ENCODE measurements around the gene DOCK2.
"Not testable (repeated sequence)": the region's sequence is repeated elsewhere in the genome, so short reads cannot be mapped to it uniquely, and the experiment has no call there.

DOCK2 gene

DNA sequence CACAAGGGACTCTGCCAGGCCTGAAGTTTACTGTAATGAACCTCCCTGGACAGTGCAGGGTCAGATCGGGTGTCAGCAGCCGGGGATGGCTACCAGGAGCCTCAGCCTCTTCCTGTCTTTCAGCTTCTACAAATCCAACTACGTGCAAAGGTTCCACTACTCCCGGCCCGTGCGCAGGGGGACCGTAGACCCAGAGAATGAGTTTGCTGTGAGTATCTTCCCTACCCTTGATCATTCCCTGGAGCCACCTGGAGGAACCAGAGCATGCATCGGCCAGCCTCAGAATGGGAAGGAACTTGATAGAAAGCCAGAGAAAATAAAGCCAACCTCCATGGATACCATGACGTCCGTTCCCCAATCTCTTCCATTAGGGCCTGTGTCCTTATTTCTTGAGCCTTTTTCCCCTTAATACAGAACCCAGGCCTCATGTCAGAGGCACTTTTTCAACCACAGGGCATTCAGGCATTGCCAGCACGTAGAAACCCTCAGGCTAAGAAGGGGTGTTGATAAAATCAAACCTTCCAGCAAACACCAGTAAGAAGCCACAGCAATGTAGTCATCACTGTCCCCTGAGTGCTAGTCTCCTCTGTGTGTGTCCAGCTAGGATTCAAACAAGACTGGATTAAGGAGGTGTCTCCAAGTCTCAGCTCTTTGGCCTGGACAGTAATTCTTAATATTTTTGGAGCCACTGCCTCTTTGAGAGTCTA, 419.6 kb downstream of the DOCK2 start:
- no peak for DNase-seq (ENCODE audit: low read depth)

DNA sequence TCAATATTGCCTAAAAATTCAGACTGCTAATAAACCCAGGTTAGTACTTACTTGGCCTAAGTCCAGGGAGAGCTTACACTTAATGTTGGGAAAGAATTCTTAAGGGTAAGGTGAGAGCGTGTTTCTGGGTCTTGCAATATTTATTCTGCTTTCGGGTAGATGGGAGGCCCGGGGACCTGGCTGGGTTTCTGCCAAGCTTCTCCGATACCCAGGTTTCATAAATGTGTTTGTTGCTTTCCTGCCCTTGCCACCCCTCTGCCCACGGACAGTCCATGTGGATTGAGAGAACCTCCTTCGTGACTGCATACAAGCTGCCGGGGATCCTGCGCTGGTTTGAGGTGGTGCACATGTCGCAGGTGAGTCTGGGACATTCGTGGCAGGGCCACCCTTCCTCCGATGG, 420.2 kb downstream of the DOCK2 start:
- DNase-seq (ENCODE audit: low read depth), result no peak

DNA sequence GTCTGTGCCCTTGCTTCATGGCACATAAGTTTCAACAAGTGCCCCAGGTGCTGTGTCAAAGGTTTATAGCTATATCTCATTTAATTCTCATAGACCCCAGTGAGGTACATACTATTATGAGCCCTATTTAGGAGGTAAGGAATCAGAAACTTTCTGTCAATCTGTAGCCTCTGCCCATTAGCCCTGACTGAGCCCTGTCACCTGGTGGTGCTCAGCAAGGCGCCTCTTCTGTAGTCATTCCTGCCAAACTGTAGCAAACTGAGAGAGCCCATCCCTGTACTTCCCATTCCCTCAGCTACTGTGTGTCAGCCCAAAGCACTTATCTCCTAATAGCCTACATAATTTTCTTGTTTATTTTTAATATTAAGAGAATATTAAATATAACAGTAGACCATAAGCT, 422.1 kb downstream of the DOCK2 start:
- no peak for DNase-seq (ENCODE audit: low read depth)

DNA sequence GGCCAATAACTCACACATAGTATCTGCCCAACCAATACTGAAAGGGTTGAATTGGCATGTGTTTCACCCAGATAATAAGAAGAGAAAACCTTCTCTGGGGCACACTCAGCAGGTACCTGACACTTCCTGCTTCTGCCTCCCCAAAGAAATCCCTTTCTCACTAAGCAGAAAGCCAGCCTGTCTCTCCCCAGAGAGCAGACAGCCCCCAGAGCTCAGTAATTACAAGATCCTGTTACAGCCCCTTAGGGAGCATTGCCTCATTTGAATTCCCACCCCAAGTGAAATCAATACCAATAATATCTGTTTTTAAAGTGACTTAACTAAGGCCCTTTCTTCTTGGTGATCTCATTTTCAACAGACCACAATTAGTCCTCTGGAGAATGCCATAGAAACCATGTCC, 430.1 kb downstream of the DOCK2 start:
- no peak for DNase-seq (ENCODE audit: low read depth)

DNA sequence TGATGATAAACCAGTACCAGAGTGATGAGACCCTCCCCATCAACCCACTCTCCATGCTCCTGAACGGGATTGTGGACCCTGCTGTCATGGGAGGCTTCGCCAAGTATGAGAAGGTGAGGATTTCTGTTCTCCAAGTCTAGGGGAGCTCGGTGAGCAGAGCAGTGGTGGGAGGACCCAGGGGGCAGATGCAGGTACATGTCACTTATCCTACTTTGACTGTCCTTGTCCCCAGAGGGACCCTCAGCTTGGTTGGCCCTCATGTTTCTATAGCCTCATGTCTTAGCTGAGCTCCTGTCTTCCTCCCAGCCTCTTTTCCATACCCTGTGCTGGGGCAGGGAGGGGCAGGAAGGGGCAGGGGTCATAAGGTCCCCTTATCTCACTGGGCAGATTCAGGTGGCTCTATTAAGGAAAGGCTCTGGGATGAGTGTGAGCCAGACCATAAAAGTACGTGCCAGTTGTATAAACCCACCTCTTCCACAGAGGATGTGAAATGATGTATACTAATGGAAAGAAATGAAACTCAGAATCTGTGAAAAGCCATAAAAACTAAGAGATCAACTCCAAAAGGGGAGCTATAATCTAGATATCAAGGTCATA, 430.6 kb downstream of the DOCK2 start:
- DNase-seq (ENCODE audit: low read depth), result no peak

DNA sequence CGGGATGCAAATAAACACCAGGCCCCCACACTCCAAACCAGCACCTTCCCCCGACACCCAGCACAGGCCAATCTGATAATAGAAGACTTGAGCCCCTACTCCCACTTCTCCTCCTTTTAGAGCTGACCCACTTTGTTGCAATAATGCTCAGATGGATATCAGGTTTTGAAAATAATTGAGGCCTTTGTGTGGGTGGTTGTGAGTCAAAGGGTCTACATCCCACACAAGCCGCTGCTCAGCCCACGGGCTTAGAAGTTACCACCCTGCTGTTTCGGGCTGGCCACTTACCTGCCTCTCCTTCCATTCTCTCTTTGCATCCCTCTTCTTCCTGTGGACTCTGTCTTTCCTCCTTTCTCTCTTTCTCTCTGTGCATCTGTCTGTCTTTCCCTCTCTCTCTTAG, 432.4 kb downstream of the DOCK2 start:
- no peak for DNase-seq (ENCODE audit: low read depth)

DNA sequence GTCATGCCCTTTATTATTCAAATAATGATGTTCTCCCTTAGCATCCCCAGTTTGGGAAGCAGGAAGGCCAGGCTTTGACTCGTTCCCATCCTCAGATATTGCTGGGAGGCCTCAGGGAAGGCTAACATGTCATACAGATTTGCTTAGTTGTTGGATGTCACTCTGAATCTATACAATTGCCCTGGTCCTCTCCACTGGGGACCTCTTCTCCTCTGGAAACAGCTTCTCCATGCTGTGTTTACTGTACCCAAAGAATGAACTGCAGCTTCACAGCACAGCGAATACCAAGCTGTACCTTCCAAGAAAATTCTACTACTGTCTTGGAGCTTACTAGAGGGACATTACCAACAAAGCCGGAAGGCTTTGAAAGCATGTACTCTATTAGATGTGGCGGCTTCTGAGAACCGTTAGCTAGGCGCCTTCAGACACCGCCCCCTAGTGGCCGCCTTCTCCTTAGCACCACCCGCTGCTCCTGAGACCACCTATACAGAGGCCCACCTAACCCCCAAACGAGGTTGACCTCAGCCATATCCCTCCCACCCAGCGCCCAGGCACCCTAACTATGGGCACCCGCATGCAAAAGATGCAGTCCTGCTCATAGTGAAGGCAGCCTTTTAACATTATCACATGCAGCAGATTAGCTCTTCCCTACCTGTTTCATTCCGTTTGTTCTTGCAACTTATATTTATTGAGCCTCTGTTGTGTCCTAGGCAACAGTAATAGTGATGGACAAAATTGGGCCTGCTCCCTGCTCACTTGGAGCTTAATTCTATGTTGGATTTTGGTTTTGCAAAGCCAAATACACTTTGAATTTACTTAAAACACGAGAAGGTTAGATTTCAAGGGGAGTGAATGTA, 433.7 kb downstream of the DOCK2 start:
- DNase-seq (ENCODE audit: low read depth), result no peak

DNA sequence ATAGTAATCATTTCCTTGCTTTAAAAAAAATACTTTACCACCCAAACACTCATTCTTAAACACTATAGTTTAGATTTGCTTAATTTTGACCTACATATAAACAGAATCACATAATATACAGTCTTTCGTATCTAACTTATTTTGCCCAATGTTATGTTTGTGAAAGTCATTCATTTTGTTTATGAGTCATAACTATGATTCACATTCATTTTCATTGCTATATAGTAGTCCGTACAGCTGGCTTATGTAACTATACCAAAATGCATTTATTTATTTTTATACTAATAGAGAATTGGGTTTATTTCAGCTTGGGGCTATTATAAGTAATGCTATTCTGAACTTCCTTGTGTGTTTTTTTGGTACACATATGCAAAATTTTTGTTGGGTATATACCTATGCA, 434.7 kb downstream of the DOCK2 start:
- no peak for DNase-seq (ENCODE audit: low read depth)

DNA sequence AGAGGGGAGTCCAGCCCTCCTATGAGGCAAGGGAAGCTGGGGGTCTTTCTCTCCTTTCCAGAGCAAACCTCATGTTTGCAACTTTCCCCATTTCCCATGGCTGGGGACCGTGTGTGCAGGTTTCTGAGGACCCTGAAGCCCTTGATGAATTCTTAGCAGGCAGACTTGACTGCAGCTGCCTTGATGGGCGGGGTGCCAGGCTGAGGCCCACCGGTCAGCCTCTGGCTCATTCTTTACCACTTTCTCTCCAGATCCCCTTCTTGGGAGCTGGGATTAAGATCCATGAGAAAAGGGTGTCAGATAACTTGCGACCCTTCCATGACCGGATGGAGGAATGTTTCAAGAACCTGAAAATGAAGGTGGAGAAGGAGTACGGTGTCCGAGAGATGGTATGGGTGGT, 438.6 kb downstream of the DOCK2 start:
- DNase-seq (ENCODE audit: low read depth), result no peak

DNA sequence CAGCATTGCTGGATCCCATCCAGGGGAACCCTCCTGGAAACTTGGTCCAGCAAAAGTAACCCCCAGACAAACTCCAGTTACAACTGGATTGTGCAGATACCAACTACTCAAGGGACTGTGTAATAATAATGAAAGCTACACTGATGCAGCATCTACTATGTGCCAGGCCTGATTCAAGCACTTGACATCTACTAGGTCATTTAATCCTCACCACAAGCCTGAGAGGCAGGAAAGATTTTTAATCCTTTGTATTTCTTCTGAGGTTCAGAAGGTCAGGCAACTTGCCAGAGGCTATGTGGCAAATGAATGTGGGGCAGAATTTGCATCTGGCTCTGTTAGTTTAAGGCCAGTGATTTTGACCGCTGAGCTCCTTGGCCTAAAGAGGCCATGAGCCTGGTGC, 439.1 kb downstream of the DOCK2 start:
- no peak for DNase-seq (ENCODE audit: low read depth)

DNA sequence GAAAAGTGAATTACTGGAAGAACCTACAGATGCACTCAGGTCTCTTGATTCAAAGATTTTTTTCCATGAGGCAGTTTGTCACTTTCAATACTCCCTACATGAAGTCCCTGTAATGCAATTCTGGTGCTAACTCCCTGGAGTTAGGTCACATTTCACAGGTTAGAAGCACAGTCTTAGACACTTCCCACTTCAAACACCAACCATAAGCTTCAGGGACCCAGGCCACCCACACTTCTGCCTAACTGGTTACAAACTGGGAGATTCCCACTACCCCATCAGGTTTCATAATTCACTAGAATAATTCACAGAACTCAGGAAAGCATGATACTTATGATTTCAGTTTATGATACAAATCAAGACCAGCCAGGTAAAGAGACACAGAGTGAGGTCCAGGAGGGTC, 439.7 kb downstream of the DOCK2 start:
- no peak for DNase-seq (ENCODE audit: low read depth)

DNA sequence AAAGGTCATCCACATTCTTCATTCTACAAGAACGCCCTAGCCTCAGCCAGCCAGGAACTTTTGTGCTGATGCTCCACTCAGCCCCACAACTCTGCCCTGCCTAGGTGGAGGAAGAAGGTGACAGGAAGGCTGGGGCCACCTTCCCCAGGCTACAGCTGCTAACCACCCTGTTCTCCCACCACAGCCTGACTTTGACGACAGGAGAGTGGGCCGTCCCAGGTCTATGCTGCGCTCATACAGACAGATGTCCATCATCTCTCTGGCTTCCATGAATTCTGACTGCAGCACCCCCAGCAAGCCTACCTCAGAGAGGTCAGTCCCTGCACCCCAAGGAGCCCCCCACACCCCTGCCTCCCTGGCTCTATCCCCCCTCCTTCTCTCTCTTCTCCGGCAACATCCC, 440.5 kb downstream of the DOCK2 start:
- DNase-seq (ENCODE audit: low read depth), result no peak

DNA sequence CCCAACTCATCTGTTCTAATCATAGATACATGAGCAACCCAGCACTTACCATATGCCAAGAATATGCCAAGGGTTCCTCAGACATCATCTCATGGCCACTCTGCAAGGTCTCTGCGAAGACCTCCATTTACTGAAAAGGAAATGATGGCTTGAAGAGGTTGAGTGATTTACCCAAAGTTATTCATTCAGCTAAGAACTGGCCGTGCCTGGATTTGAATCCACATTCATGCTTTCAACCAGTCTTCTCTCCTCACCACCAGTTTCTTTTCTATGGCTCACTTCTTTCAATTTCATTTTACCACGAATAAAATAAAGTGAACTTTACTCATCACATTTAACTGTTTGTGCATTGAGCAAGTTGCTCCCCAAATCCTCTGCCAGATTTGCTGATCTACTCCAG, 441.4 kb downstream of the DOCK2 start:
- DNase-seq (ENCODE audit: low read depth), result no peak

DNA sequence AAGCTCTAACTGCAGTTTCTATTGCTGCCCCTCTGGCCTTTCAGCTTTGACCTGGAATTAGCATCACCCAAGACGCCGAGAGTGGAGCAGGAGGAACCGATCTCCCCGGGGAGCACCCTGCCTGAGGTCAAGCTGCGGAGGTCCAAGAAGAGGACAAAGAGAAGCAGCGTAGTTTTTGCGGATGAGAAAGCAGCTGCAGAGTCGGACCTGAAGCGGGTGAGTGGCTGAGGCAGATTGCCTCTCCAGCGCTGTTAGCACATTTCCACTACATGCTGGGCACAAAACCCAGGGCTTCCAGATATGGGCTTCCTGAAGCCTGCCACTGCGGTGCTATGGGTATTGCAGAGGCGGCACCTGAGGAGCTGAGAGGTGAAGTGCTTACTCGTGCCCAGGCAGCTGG, 441.9 kb downstream of the DOCK2 start:
- DNase-seq (ENCODE audit: low read depth), result no peak

DNA sequence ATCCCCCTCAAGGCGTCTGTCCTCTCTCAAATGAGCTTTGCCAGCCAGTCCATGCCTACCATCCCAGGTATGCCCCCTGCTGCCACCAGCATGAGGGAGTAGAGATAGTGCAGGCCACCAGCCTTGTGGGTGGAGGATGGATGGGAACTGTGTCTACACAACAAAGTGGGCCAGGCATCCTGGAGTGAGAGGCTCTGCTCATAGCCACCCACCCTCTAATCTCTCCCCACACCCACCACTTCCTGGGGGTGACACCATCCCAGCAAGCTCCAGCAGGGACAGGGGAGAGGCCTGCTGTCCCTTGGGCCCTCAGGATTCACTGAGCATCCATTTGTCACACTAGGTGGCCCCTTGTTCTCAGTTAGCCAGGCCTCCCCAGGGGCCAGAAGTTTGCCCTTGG, 443.1 kb downstream of the DOCK2 start:
- DNase-seq (ENCODE audit: low read depth), result no peak

DNA sequence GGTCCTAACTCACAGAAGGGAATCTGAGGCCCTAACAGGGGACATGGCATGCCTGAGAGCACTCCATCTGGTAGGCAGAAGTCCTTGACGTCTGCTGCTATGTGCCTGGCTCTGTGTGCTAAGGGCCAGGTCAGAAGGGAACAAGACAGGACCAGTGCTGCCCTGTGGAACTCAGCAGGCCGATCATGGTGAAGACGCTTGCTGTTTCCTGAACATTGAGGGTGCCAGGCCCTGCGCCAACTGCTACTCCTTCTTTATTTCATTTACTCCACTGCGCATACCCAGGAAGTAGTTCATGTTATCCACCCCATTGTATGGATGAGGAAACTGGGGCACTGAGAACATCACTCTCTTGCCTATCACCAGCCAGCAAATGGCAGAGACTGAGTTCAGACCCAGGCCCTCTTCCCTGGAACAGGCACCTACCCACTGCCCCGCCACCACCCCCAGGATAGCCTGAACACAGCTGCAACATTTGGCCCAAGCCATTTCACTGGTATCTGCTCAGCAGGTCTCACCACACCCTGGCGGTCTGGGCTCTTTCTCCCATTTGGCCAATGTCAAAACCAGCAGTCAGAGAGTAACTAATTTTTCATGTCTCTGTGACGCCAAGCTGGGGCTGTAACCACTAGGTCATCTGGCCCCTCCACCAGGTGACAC, 443.8 kb downstream of the DOCK2 start:
- DNase-seq (ENCODE audit: low read depth), result no peak

DNA sequence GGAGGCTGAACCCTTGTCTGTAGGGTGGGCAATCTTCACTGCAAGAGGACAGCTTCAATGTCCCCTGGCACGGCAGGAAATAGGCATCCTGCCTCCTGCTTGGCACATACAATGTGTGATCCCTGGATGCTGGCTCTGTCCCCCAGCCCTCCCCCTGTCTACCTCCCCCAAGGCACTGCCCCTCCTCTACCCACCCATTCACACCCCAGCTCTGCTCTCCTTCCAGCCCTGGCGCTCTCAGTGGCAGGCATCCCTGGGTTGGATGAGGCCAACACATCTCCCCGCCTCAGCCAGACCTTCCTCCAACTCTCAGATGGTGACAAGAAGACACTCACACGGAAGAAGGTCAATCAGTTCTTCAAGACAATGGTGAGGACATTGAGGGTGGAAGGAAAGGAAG, 444.5 kb downstream of the DOCK2 start:
- DNase-seq (ENCODE audit: low read depth), result no peak

DNA sequence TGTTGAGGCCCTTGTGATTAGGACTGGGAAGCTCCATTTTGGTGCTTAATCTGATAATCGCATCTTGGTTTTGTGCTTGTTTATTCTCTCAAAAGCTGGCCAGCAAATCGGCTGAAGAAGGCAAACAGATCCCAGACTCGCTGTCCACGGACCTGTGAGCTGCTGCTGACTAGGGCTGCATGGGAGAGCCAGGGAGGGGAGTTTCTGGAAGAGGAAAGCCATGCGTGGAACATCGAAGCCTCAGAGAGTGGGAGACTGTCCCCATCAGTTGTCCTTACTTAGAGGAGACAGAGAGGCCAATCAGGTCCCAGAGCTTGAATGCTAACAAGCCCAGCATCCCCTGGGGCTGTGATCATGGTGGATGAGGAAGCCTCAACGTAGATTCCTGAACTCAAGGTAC, 445.6 kb downstream of the DOCK2 start:
- DNase-seq (ENCODE audit: low read depth), result no peak

DNA sequence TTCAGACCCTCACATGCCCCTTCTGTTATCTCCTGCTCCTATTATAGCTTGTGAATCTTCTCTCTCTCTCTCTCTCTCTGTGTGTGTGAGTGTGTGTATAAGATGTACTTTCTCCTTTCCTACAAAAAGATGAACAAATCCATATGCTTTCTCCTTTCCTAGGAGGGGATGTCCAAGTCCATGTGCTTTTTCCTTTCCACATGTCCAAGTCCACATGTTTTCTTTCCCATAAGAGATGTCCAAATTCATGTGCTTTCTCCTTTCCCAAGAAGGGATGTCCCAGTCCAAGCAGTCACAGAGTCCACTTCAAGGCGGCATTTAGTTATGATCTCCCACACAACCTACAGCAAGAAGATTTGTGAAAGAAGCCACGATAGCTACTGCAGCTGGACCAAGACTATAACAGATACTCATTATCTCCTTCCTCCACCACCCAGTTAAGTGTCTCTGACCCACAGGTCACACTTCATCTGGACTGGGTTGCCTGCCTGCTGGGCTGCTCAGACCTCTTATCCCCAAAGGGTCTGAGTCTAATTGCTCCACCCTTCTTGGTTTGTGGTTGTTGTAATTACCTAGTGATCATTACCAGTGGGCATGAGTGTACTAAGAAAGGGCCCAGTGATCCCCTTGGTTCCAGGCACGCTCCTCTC, 450.2 kb downstream of the DOCK2 start:
- no peak for DNase-seq (ENCODE audit: low read depth)

DNA sequence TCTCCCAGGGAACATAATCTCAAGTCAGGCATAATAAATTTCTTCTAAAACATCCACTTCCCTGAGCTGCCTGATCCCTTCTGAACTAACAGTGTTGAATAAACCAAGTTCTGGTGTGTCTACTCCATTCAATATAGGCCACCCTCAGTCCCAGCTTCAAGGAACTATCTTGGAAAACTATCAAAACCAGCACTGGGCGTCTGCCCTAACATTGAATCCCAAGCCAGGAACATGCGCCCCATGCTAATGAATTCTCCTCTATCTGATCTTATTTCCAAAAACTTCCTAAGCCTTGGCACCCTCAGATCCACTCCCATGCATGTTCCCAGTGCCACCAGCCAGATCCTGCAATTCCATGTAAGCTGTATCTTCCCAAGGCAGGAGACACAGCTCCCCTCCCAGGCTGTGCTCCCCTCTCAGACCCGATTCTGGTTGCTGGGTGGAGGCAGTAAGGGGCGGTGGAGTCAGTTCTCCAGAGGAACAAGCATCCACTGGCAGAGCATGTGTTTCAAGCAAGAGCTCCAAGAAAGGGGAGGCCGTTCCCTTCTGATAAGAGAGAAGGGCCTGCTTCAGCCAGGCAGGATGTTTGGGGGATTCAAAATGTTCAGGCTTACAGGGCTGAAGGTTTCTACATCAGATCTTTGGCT, 455.5 kb downstream of the DOCK2 start:
- no peak for DNase-seq (ENCODE audit: low read depth)

DNA sequence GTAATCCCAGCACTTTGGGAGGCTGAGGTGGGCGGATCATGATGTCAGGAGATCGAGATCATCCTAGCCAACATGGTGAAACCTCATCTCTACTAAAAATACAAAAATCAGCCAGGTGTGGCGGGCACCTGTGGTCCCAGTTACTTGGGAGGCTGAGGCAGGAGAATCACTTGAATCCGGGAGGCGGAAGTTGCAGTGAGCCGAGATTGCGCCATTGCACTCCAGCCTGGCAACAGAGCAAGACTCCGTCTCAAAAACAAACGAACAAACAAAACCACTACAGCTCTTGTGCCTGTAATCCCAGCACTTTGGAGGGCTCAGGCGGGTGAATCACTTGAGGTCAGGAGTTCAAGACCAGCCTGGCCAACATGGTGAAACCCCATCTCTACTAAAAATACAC, 457.3 kb downstream of the DOCK2 start:
- not testable (repeated sequence) for DNase-seq (ENCODE audit: low read depth)

DNA sequence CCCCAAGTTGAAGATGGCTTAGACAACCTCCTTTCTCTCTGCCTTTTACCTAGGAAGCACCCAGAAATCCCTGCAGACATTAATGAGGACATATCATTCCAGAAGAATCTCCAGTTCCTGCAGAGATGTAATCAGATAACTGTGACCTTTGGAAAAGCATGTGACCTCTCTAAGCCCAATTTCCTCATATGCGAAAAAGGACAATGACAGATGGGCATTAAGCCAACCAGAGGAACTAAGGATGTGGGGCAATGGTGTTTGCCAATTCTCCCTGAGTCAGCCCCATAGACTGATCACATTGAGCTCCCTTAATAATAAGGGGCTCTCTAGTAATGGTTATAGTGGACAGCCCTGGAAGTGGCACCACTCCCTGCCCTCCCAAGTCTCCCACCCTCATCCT, 458.6 kb downstream of the DOCK2 start:
- no peak for DNase-seq (ENCODE audit: low read depth)
